ENCODE results near the gene LGALS9B. TPM values are rescaled to one million over a fixed set of nuclear protein-coding genes. Genes with fewer than 3 reads are reported as not detected.
"Not testable (repeated sequence)": the region's sequence is repeated elsewhere in the genome, so short reads cannot be mapped to it uniquely, and the experiment has no call there.

LGALS9B gene
- total RNA-seq, 2 donors from 2014 or later, result not detected

GRCh38 chr17:20484930-20485329, 17.6 kb upstream of the LGALS9B start:
- ATAC-seq; H3K4me3 Mint-ChIP-seq; H3K9me3 Mint-ChIP-seq; H3K27me3 Mint-ChIP-seq; H3K36me3 Mint-ChIP-seq; H3K4me1 Mint-ChIP-seq (ENCODE audit: low read depth in 2 of 2); H3K27ac Mint-ChIP-seq; DNase-seq (ENCODE audit: low spot score): not testable (repeated sequence)

GRCh38 chr17:20479889-20480591, 12.7 kb upstream of the LGALS9B start:
- not testable (repeated sequence) for H3K27ac Mint-ChIP-seq; H3K4me1 Mint-ChIP-seq (ENCODE audit: low read depth in 2 of 2); H3K36me3 Mint-ChIP-seq; H3K27me3 Mint-ChIP-seq; DNase-seq (ENCODE audit: low spot score); H3K9me3 Mint-ChIP-seq; H3K4me3 Mint-ChIP-seq; ATAC-seq

- not testable (repeated sequence) for H3K9me3 Mint-ChIP-seq; DNase-seq (ENCODE audit: low spot score); H3K4me3 Mint-ChIP-seq; H3K36me3 Mint-ChIP-seq; H3K27ac Mint-ChIP-seq; ATAC-seq; H3K4me1 Mint-ChIP-seq (ENCODE audit: low read depth in 2 of 2); H3K27me3 Mint-ChIP-seq
Measured at GRCh38 chr17:20477398-20478071, 10.2 kb upstream of the LGALS9B start.

GRCh38 chr17:20475137-20475831, 7.9 kb upstream of the LGALS9B start:
- not testable (repeated sequence) for H3K36me3 Mint-ChIP-seq; ATAC-seq; H3K27ac Mint-ChIP-seq; H3K4me1 Mint-ChIP-seq (ENCODE audit: low read depth in 2 of 2); H3K27me3 Mint-ChIP-seq; H3K4me3 Mint-ChIP-seq; DNase-seq (ENCODE audit: low spot score); H3K9me3 Mint-ChIP-seq

- H3K4me3 Mint-ChIP-seq; ATAC-seq; H3K4me1 Mint-ChIP-seq (ENCODE audit: low read depth in 2 of 2); DNase-seq (ENCODE audit: low spot score); H3K36me3 Mint-ChIP-seq; H3K9me3 Mint-ChIP-seq; H3K27ac Mint-ChIP-seq; H3K27me3 Mint-ChIP-seq: not testable (repeated sequence)
Measured at GRCh38 chr17:20474081-20474480, 6.7 kb upstream of the LGALS9B start.

- H3K36me3 Mint-ChIP-seq; H3K4me1 Mint-ChIP-seq (ENCODE audit: low read depth in 2 of 2); H3K27me3 Mint-ChIP-seq; DNase-seq (ENCODE audit: low spot score); H3K27ac Mint-ChIP-seq; H3K4me3 Mint-ChIP-seq; H3K9me3 Mint-ChIP-seq; ATAC-seq: not testable (repeated sequence)
Measured at GRCh38 chr17:20469946-20470345, 2.6 kb upstream of the LGALS9B start.

- H3K27me3 Mint-ChIP-seq; H3K4me1 Mint-ChIP-seq (ENCODE audit: low read depth in 2 of 2): not testable (repeated sequence)
Measured at GRCh38 chr17:20469107-20469506, 1.8 kb upstream of the LGALS9B start.

GRCh38 chr17:20466999-20467398, 340 bp downstream of the LGALS9B start:
- not testable (repeated sequence) for DNase-seq (ENCODE audit: low spot score); H3K27me3 Mint-ChIP-seq; H3K9me3 Mint-ChIP-seq; H3K36me3 Mint-ChIP-seq; H3K4me1 Mint-ChIP-seq (ENCODE audit: low read depth in 2 of 2)
- Mint-ChIP-seq H3K27ac (peak overlapping the region in 1 of 2 donors; percentile 37), H3K4me3 (peak overlapping the region; percentile 72)
- peak in 1 of 2 donors; percentile 43 for ATAC-seq

More at GRCh38 chr17:20469107-20469506, 1.8 kb upstream of the LGALS9B start:
- peak; percentile 36 to 77 for ATAC-seq
- not testable (repeated sequence) for H3K4me3 Mint-ChIP-seq; H3K36me3 Mint-ChIP-seq; DNase-seq (ENCODE audit: low spot score); H3K27ac Mint-ChIP-seq; H3K9me3 Mint-ChIP-seq

- not testable (repeated sequence) for H3K4me3 Mint-ChIP-seq; DNase-seq (ENCODE audit: low spot score); H3K4me1 Mint-ChIP-seq (ENCODE audit: low read depth in 2 of 2); H3K36me3 Mint-ChIP-seq; H3K9me3 Mint-ChIP-seq; H3K27me3 Mint-ChIP-seq; H3K27ac Mint-ChIP-seq
- ATAC-seq, result peak in 1 of 2 donors; percentile 53
Measured at GRCh38 chr17:20466553-20466952, 786 bp downstream of the LGALS9B start.

- H3K27me3 Mint-ChIP-seq; H3K27ac Mint-ChIP-seq; ATAC-seq; H3K4me3 Mint-ChIP-seq; DNase-seq (ENCODE audit: low spot score); H3K9me3 Mint-ChIP-seq; H3K36me3 Mint-ChIP-seq; H3K4me1 Mint-ChIP-seq (ENCODE audit: low read depth in 2 of 2): not testable (repeated sequence)
Measured at GRCh38 chr17:20465535-20465934, 1.8 kb downstream of the LGALS9B start.

- not testable (repeated sequence) for H3K36me3 Mint-ChIP-seq; H3K4me1 Mint-ChIP-seq (ENCODE audit: low read depth in 2 of 2); H3K27ac Mint-ChIP-seq; H3K27me3 Mint-ChIP-seq; H3K9me3 Mint-ChIP-seq; H3K4me3 Mint-ChIP-seq; ATAC-seq; DNase-seq (ENCODE audit: low spot score)
Measured at GRCh38 chr17:20464854-20465414, 2.4 kb downstream of the LGALS9B start.

- not testable (repeated sequence) for H3K36me3 Mint-ChIP-seq; H3K27ac Mint-ChIP-seq; ATAC-seq; H3K4me3 Mint-ChIP-seq; H3K9me3 Mint-ChIP-seq; H3K4me1 Mint-ChIP-seq (ENCODE audit: low read depth in 2 of 2); DNase-seq (ENCODE audit: low spot score); H3K27me3 Mint-ChIP-seq
Measured at GRCh38 chr17:20462158-20462557, 5.2 kb downstream of the LGALS9B start.

GRCh38 chr17:20457848-20458381, 9.4 kb downstream of the LGALS9B start:
- not testable (repeated sequence) for H3K4me3 Mint-ChIP-seq; DNase-seq (ENCODE audit: low spot score); H3K27me3 Mint-ChIP-seq; H3K36me3 Mint-ChIP-seq; H3K27ac Mint-ChIP-seq; H3K4me1 Mint-ChIP-seq (ENCODE audit: low read depth in 2 of 2); ATAC-seq; H3K9me3 Mint-ChIP-seq

GRCh38 chr17:20455106-20455505, 12.2 kb downstream of the LGALS9B start:
- DNase-seq (ENCODE audit: low spot score); H3K36me3 Mint-ChIP-seq; H3K27me3 Mint-ChIP-seq; H3K4me3 Mint-ChIP-seq; H3K27ac Mint-ChIP-seq; ATAC-seq; H3K4me1 Mint-ChIP-seq (ENCODE audit: low read depth in 2 of 2); H3K9me3 Mint-ChIP-seq: not testable (repeated sequence)

All from natural killer cell treated with Interleukin-12 subunit alpha and Interleukin-12 subunit beta and Interleukin-15 and Interleukin-18, amount 100 ng/mL, for 72 hours (primary cell).